ENCODE results near the gene CCDC183. TPM values are rescaled to one million over a fixed set of nuclear protein-coding genes. Genes with fewer than 3 reads are reported as not detected.
"Not testable (repeated sequence)": the region's sequence is repeated elsewhere in the genome, so short reads cannot be mapped to it uniquely, and the experiment has no call there.

CCDC183 gene
- total and polyA plus RNA-seq, 2 donors from 2014 or later, result 0.88 to 3.1 TPM

DNA sequence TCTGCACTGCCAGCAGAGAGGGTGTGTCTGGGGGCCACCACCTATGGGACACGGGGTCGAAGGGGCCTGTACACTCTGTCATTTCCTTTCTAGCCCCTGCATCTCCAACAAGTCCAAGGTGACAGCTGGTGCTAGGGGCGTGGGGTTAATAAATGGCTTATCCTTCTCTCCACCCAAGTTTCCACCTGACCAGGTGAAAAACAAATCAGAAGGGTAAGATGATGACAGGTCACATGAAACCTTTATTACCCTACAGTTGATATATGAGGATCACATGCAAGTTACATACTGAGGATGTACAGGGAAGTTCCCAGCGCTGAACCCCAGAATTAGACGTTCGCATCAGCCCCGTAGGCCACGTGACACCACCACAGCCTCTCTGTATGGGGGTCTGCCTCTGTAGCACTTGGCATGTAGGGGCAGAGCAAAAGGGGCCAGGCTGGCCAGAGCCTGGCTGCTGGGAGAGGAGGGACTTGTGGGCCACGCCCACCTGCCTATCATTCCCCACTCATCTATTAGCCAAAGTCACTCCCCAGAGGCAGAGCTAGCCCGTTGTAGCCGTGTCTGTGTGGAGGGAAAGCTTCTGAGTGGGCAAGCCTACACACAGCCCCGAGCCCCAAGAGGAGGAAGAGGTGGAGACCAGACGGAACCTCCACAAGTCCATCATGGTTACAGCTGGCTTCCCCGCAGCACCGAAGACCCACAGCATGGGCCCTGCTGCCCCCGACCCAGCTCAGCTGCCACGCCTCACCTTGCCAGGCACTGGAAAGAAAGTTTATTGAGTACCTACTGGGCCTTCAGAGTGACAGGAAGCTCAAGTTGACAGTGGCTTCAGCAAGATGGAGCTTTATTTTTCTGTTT, 2.8 kb upstream of the CCDC183 start:
- intact Hi-C loops (cut with DNase I), result loop anchor here (10.0 kb wide), 1 partner anchor 151 kb away; the partner anchor contains the start of genes C8G and FBXW5
- Histone ChIP-seq H3K36me3 (ENCODE audit: control insufficient read depth in 2 of 3, insufficient read depth in 3 of 3, low read length in 3 of 3) (peaks cover 0 to 3% (median 3%) of the 10 kb centered on the region in 3 donors), H3K27ac (ENCODE audit: low read depth in 2 of 2, low read length in 2 of 2) (no peak overlapping the region), H3K27me3 (ENCODE audit: control insufficient read depth, insufficient read depth, low read length) (no peaks in the 10 kb centered on the region), H3K4me3 (ENCODE audit: low read length in 3 of 3) (no peak overlapping the region), H3K9ac (ENCODE audit: low read length in 3 of 3) (no peak overlapping the region), H3K4me1 (ENCODE audit: control insufficient read depth in 2 of 3, insufficient read depth in 2 of 3, low read depth in 1 of 3, low read length in 3 of 3) (peaks cover 6 to 20% (median 6%) of the 10 kb centered on the region in 3 donors), H3K9me3 (ENCODE audit: control insufficient read depth in 2 of 3, insufficient read depth in 1 of 3, low read length in 3 of 3) (no peaks in the 10 kb centered on the region)
- DNase-seq (peak in 1 of 5 donors; percentile 75), FAIRE-seq (no peak)
- TF ChIP-seq, protein P1, sequence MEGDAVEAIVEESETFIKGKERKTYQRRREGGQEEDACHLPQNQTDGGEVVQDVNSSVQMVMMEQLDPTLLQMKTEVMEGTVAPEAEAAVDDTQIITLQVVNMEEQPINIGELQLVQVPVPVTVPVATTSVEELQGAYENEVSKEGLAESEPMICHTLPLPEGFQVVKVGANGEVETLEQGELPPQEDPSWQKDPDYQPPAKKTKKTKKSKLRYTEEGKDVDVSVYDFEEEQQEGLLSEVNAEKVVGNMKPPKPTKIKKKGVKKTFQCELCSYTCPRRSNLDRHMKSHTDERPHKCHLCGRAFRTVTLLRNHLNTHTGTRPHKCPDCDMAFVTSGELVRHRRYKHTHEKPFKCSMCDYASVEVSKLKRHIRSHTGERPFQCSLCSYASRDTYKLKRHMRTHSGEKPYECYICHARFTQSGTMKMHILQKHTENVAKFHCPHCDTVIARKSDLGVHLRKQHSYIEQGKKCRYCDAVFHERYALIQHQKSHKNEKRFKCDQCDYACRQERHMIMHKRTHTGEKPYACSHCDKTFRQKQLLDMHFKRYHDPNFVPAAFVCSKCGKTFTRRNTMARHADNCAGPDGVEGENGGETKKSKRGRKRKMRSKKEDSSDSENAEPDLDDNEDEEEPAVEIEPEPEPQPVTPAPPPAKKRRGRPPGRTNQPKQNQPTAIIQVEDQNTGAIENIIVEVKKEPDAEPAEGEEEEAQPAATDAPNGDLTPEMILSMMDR (IDR thresholded peaks at IDR 0.05; ENCODE audit: borderline replicate concordance, extremely low read depth, insufficient read depth), result no peak

DNA sequence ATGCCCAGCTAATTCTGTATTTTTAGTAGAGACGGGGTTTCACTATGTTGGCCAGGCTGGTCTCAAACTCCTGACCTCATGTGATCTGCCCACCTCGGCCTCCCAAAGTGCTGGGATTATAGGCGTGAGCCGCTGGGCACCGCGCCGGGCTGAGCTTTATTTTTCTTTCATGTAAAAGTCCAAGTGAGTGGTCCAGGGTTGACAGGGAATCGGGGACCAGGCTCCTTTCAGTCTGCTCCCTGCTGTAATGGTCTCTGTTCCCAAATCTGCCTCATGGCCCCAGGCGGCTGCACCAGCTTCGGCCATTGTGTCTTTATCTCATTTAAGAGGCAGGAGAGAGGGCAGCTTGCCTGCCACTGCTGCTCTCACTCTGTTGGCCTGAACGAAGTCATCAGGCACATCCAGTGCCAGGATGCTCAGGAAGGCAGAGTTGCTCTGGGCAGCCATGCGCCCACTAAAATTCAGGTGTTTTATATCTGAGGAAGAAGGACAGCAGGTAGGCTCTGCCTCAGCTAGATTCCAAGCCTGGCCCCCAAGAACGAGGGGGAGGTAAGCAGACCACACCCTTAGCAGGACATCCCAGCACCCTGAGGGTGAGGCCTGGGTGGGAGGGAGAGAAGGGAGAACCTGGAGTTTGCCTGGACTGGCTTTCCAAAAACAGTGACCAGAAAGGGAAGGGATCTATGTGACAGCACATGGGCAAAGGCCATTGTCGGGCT, 1.7 kb upstream of the CCDC183 start:
- H3K27me3 ChIP-seq (ENCODE audit: control insufficient read depth, insufficient read depth, low read length), result no peaks in the 10 kb centered on the region
- no peaks in the 10 kb centered on the region for H3K9me3 ChIP-seq (ENCODE audit: control insufficient read depth in 2 of 3, insufficient read depth in 1 of 3, low read length in 3 of 3)
- DNase-seq, result peak in 1 of 5 donors; percentile 68
- no peak for FAIRE-seq
- H3K27ac ChIP-seq (ENCODE audit: low read depth in 2 of 2, low read length in 2 of 2), result no peak overlapping the region
- no peak overlapping the region for H3K4me3 ChIP-seq (ENCODE audit: low read length in 3 of 3)
- no peak overlapping the region for H3K9ac ChIP-seq (ENCODE audit: low read length in 3 of 3)
- H3K36me3 ChIP-seq (ENCODE audit: control insufficient read depth in 2 of 3, insufficient read depth in 3 of 3, low read length in 3 of 3), result peaks cover 0 to 3% (median 3%) of the 10 kb centered on the region in 3 donors
- intact Hi-C loops (cut with DNase I), result loop anchor here (10.0 kb wide), 1 partner anchor 150 kb away; the partner anchor contains the start of genes C8G and FBXW5
- peaks cover 6 to 26% (median 6%) of the 10 kb centered on the region in 3 donors for H3K4me1 ChIP-seq (ENCODE audit: control insufficient read depth in 2 of 3, insufficient read depth in 2 of 3, low read depth in 1 of 3, low read length in 3 of 3)
- TF ChIP-seq, protein P1 (IDR thresholded peaks at IDR 0.05; ENCODE audit: borderline replicate concordance, extremely low read depth, insufficient read depth), result no peak

DNA sequence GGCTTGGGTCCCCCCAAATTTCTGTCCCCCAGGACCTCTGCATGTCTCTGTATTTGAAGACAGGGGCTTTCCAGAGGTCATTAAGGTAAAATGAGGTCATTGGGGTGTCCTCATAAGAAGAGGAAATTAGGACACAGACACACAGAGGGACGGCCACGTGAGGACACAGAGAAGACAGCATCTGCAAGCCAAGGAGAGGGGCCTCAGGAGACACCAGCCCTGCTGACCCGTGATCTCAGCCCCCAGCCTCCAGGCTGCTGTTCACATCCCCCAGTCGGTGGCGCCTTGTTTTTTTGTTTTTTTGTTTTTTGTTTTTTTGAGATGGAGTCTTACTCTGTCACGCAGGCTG, 1.2 kb upstream of the CCDC183 start:
- peaks cover 6 to 28% (median 6%) of the 10 kb centered on the region in 3 donors for H3K4me1 ChIP-seq (ENCODE audit: control insufficient read depth in 2 of 3, insufficient read depth in 2 of 3, low read depth in 1 of 3, low read length in 3 of 3)
- no peak overlapping the region for H3K27ac ChIP-seq (ENCODE audit: low read depth in 2 of 2, low read length in 2 of 2)
- no peak for FAIRE-seq
- H3K27me3 ChIP-seq (ENCODE audit: control insufficient read depth, insufficient read depth, low read length), result no peaks in the 10 kb centered on the region
- intact Hi-C loops (cut with DNase I), result loop anchor here (10.0 kb wide), 1 partner anchor 150 kb away; the partner anchor contains the start of genes C8G and FBXW5
- no peak overlapping the region for H3K9ac ChIP-seq (ENCODE audit: low read length in 3 of 3)
- H3K4me3 ChIP-seq (ENCODE audit: low read length in 3 of 3), result no peak overlapping the region
- H3K36me3 ChIP-seq (ENCODE audit: control insufficient read depth in 2 of 3, insufficient read depth in 3 of 3, low read length in 3 of 3), result peaks cover 0 to 3% (median 3%) of the 10 kb centered on the region in 3 donors
- H3K9me3 ChIP-seq (ENCODE audit: control insufficient read depth in 2 of 3, insufficient read depth in 1 of 3, low read length in 3 of 3), result no peaks in the 10 kb centered on the region
- peak in 1 of 5 donors; percentile 22 for DNase-seq
- TF ChIP-seq, protein P1 (IDR thresholded peaks at IDR 0.05; ENCODE audit: borderline replicate concordance, extremely low read depth, insufficient read depth), result no peak

DNA sequence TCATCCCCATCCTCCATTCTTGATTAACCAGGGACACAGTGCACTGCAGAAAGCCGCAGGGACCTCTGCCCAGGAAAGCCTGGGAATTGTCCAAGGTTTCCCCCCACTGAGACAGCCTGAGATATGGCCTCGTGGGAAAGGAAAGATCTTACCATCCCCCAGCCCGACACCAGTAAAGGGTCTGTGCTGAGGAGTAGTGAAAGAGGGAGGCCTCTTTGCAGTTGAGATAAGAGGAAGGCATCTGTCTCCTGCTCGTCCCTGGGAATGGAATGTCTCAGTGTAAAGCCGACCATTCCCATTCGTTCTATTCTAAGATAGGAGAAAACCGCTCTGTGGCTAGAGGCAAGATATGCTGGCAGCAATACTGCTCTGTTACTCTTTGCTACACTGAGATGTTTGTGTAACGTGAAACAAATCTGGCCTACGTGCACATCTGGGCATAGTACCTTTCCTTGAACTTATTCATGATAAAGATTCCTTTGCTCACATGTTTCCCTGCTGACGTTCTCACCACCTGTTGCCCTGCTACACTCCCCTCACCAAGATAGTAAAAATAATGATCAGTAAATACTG, 723 bp downstream of the CCDC183 start:
- H3K27me3 ChIP-seq (ENCODE audit: control insufficient read depth, insufficient read depth, low read length); H3K27ac ChIP-seq (ENCODE audit: low read depth in 2 of 2, low read length in 2 of 2); FAIRE-seq; H3K9me3 ChIP-seq (ENCODE audit: control insufficient read depth in 2 of 3, insufficient read depth in 1 of 3, low read length in 3 of 3); H3K36me3 ChIP-seq (ENCODE audit: control insufficient read depth in 2 of 3, insufficient read depth in 3 of 3, low read length in 3 of 3); H3K9ac ChIP-seq (ENCODE audit: low read length in 3 of 3): not testable (repeated sequence)
- H3K4me3 ChIP-seq (ENCODE audit: low read length in 3 of 3), result peak overlapping the region in 1 of 3 donors; percentile 11
- H3K4me1 ChIP-seq (ENCODE audit: control insufficient read depth in 2 of 3, insufficient read depth in 2 of 3, low read depth in 1 of 3, low read length in 3 of 3), result peaks cover 0 to 28% (median 3%) of the 10 kb centered on the region in 3 donors
- intact Hi-C loops (cut with DNase I), result loop anchor here (10.0 kb wide), 1 partner anchor 148 kb away; the partner anchor contains the start of genes C8G and FBXW5
- peak in 2 of 5 donors; percentile 22 to 36 for DNase-seq

All from kidney (tissue), 14 donors.